ENCODE data around the gene NUDT19.
"Not testable (repeated sequence)": the region's sequence is repeated elsewhere in the genome, so short reads cannot be mapped to it uniquely, and the experiment has no call there.

The NUDT19 gene

GRCh38 chr19:32716203-32716602 lies 24.6 kb downstream of the NUDT19 start:
- not testable (repeated sequence) for H3K36me3 ChIP-seq (ENCODE audit: insufficient read depth, low read length); H3K4me1 ChIP-seq (ENCODE audit: insufficient read depth, low read length); H3K4me3 ChIP-seq (ENCODE audit: low read length); H3K9ac ChIP-seq (ENCODE audit: low read depth, low read length); H3K27me3 ChIP-seq (ENCODE audit: insufficient read depth, low read length); H3K9me3 ChIP-seq (ENCODE audit: insufficient read depth, low read depth, low read length); H3K27ac ChIP-seq (ENCODE audit: low read depth, low read length)
- 94% methylated on average over 7 of the region's 7 CpGs for WGBS

- no peak overlapping the region for H3K4me3 ChIP-seq (ENCODE audit: low read length)
- no peaks in the 10 kb centered on the region for H3K9me3 ChIP-seq (ENCODE audit: insufficient read depth, low read depth, low read length)
- 88% methylated on average over 5 of the region's 5 CpGs for WGBS
Measured at GRCh38 chr19:32717496-32717895, 25.9 kb downstream of the NUDT19 start.

GRCh38 chr19:32718286-32718685 lies 26.7 kb downstream of the NUDT19 start:
- 90% methylated on average over 7 of the region's 7 CpGs for WGBS
- H3K9ac ChIP-seq (ENCODE audit: low read depth, low read length), result no peak overlapping the region
- H3K27ac ChIP-seq (ENCODE audit: low read depth, low read length), result no peak overlapping the region
- no peaks in the 10 kb centered on the region for H3K9me3 ChIP-seq (ENCODE audit: insufficient read depth, low read depth, low read length)
- H3K36me3 ChIP-seq (ENCODE audit: insufficient read depth, low read length), result no peaks in the 10 kb centered on the region
- no peaks in the 10 kb centered on the region for H3K4me1 ChIP-seq (ENCODE audit: insufficient read depth, low read length)
- H3K27me3 ChIP-seq (ENCODE audit: insufficient read depth, low read length), result no peaks in the 10 kb centered on the region
- no peak overlapping the region for H3K4me3 ChIP-seq (ENCODE audit: low read length)

More at GRCh38 chr19:32717496-32717895, 25.9 kb downstream of the NUDT19 start:
- Histone ChIP-seq H3K36me3 (ENCODE audit: insufficient read depth, low read length) (peaks cover 3% of the 10 kb centered on the region; the same call in 1 of the 2 replicates), H3K27ac (ENCODE audit: low read depth, low read length) (no peak overlapping the region), H3K9ac (ENCODE audit: low read depth, low read length) (no peak overlapping the region), H3K27me3 (ENCODE audit: insufficient read depth, low read length) (no peaks in the 10 kb centered on the region), H3K4me1 (ENCODE audit: insufficient read depth, low read length) (no peaks in the 10 kb centered on the region)

- no peaks in the 10 kb centered on the region for H3K4me1 ChIP-seq (ENCODE audit: insufficient read depth, low read length)
- no peaks in the 10 kb centered on the region for H3K9me3 ChIP-seq (ENCODE audit: insufficient read depth, low read depth, low read length)
- H3K9ac ChIP-seq (ENCODE audit: low read depth, low read length), result no peak within 1 kb of the TSS
- no peaks in the 10 kb centered on the region for H3K27me3 ChIP-seq (ENCODE audit: insufficient read depth, low read length)
- H3K4me3 ChIP-seq (ENCODE audit: low read length), result no peak within 1 kb of the TSS
- no peaks in the 10 kb centered on the region for H3K36me3 ChIP-seq (ENCODE audit: insufficient read depth, low read length)
- no peak within 1 kb of the TSS for H3K27ac ChIP-seq (ENCODE audit: low read depth, low read length)
- WGBS, result 96% methylated on average over 44 of the region's 44 CpGs
Measured at GRCh38 chr19:32719611-32720059, 28.0 kb downstream of the NUDT19 start, which contains the start of gene TDRD12. Gene TDRD12, plus strand, starts transcription at chr19:32719767. Its CDS starts 306 bp downstream, at chr19:32720073.

- no peaks in the 10 kb centered on the region for H3K9me3 ChIP-seq (ENCODE audit: insufficient read depth, low read depth, low read length)
- H3K27ac ChIP-seq (ENCODE audit: low read depth, low read length), result no peak overlapping the region
- no peak overlapping the region for H3K9ac ChIP-seq (ENCODE audit: low read depth, low read length)
- H3K4me1 ChIP-seq (ENCODE audit: insufficient read depth, low read length), result no peaks in the 10 kb centered on the region
- WGBS, result 94% methylated on average over 18 of the region's 22 CpGs
- no peaks in the 10 kb centered on the region for H3K27me3 ChIP-seq (ENCODE audit: insufficient read depth, low read length)
- no peaks in the 10 kb centered on the region for H3K36me3 ChIP-seq (ENCODE audit: insufficient read depth, low read length)
- H3K4me3 ChIP-seq (ENCODE audit: low read length), result no peak overlapping the region
Measured at GRCh38 chr19:32720216-32720935, 28.8 kb downstream of the NUDT19 start.

GRCh38 chr19:32720936-32721250 lies 29.3 kb downstream of the NUDT19 start:
- H3K36me3 ChIP-seq (ENCODE audit: insufficient read depth, low read length), result no peaks in the 10 kb centered on the region
- no peak overlapping the region for H3K4me3 ChIP-seq (ENCODE audit: low read length)
- no peaks in the 10 kb centered on the region for H3K27me3 ChIP-seq (ENCODE audit: insufficient read depth, low read length)
- no peak overlapping the region for H3K9ac ChIP-seq (ENCODE audit: low read depth, low read length)
- no peak overlapping the region for H3K27ac ChIP-seq (ENCODE audit: low read depth, low read length)
- H3K4me1 ChIP-seq (ENCODE audit: insufficient read depth, low read length), result no peaks in the 10 kb centered on the region
- WGBS, result 96% methylated on average over 22 of the region's 22 CpGs
- no peaks in the 10 kb centered on the region for H3K9me3 ChIP-seq (ENCODE audit: insufficient read depth, low read depth, low read length)

GRCh38 chr19:32735936-32736335 lies 44.3 kb downstream of the NUDT19 start:
- H3K9ac ChIP-seq (ENCODE audit: low read depth, low read length), result no peak overlapping the region
- no peaks in the 10 kb centered on the region for H3K9me3 ChIP-seq (ENCODE audit: insufficient read depth, low read depth, low read length)
- H3K4me3 ChIP-seq (ENCODE audit: low read length), result no peak overlapping the region
- no peaks in the 10 kb centered on the region for H3K27me3 ChIP-seq (ENCODE audit: insufficient read depth, low read length)
- H3K27ac ChIP-seq (ENCODE audit: low read depth, low read length), result no peak overlapping the region
- no peaks in the 10 kb centered on the region for H3K36me3 ChIP-seq (ENCODE audit: insufficient read depth, low read length)
- no peaks in the 10 kb centered on the region for H3K4me1 ChIP-seq (ENCODE audit: insufficient read depth, low read length)
- 94% methylated on average over 4 of the region's 4 CpGs for WGBS

- 95% methylated on average over 9 of the region's 9 CpGs for WGBS
- Histone ChIP-seq H3K4me1 (ENCODE audit: insufficient read depth, low read length) (no peaks in the 10 kb centered on the region), H3K9ac (ENCODE audit: low read depth, low read length) (no peak overlapping the region), H3K36me3 (ENCODE audit: insufficient read depth, low read length) (no peaks in the 10 kb centered on the region), H3K27ac (ENCODE audit: low read depth, low read length) (no peak overlapping the region), H3K4me3 (ENCODE audit: low read length) (no peak overlapping the region), H3K9me3 (ENCODE audit: insufficient read depth, low read depth, low read length) (no peaks in the 10 kb centered on the region), H3K27me3 (ENCODE audit: insufficient read depth, low read length) (no peaks in the 10 kb centered on the region)
Measured at GRCh38 chr19:32743021-32743420, 51.4 kb downstream of the NUDT19 start.

GRCh38 chr19:32743447-32743846 lies 51.8 kb downstream of the NUDT19 start:
- Histone ChIP-seq H3K4me3 (ENCODE audit: low read length) (no peak overlapping the region), H3K9ac (ENCODE audit: low read depth, low read length) (no peak overlapping the region), H3K36me3 (ENCODE audit: insufficient read depth, low read length) (no peaks in the 10 kb centered on the region), H3K27ac (ENCODE audit: low read depth, low read length) (no peak overlapping the region), H3K9me3 (ENCODE audit: insufficient read depth, low read depth, low read length) (no peaks in the 10 kb centered on the region), H3K27me3 (ENCODE audit: insufficient read depth, low read length) (no peaks in the 10 kb centered on the region), H3K4me1 (ENCODE audit: insufficient read depth, low read length) (no peaks in the 10 kb centered on the region)
- 94% methylated on average over 4 of the region's 4 CpGs for WGBS

- no peak overlapping the region for H3K27ac ChIP-seq (ENCODE audit: low read depth, low read length)
- H3K4me1 ChIP-seq (ENCODE audit: insufficient read depth, low read length), result no peaks in the 10 kb centered on the region
- no peaks in the 10 kb centered on the region for H3K36me3 ChIP-seq (ENCODE audit: insufficient read depth, low read length)
- H3K9ac ChIP-seq (ENCODE audit: low read depth, low read length), result no peak overlapping the region
- H3K27me3 ChIP-seq (ENCODE audit: insufficient read depth, low read length), result no peaks in the 10 kb centered on the region
- no peak overlapping the region for H3K4me3 ChIP-seq (ENCODE audit: low read length)
- 94% methylated on average over 18 of the region's 18 CpGs for WGBS
- no peaks in the 10 kb centered on the region for H3K9me3 ChIP-seq (ENCODE audit: insufficient read depth, low read depth, low read length)
Measured at GRCh38 chr19:32744555-32745325, 53.1 kb downstream of the NUDT19 start.

GRCh38 chr19:32745594-32746251 lies 54.1 kb downstream of the NUDT19 start:
- H3K36me3 ChIP-seq (ENCODE audit: insufficient read depth, low read length); H3K27me3 ChIP-seq (ENCODE audit: insufficient read depth, low read length); H3K4me3 ChIP-seq (ENCODE audit: low read length); H3K9ac ChIP-seq (ENCODE audit: low read depth, low read length); H3K9me3 ChIP-seq (ENCODE audit: insufficient read depth, low read depth, low read length); H3K27ac ChIP-seq (ENCODE audit: low read depth, low read length); H3K4me1 ChIP-seq (ENCODE audit: insufficient read depth, low read length): not testable (repeated sequence)
- WGBS, result 86% methylated on average over 2 of the region's 2 CpGs

All from HUES64 (cell line).